ENCODE data around the gene NFILZ.

DNA sequence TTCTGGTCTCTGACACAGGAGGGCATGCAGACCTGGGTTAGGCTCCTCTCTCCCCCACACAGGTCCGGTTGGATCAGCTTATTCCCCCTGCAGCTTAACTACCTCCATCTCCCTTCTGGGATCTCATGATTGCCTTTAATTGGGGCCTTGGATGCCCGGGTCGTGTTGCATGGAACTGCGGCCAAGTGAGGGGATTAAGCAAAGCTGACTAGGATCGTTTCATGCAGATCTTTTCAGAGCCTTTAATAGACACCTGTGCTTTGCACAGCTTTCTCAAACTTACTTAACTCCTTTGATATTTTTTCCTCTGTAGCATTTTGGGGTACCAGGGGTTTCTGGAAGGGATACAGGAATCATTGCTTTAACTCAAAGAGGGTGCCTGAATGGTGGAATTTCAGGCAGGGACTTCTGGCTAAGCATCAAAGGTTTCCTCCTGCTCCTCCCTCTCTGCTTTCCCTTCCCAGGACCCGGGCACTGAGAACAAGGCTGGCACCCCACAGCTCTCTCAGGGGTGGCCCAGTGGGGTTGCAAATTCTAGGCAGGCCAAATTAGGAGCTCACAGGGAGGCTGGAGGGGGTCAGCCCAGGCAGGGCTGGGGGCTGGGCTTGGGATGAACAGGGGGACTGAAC, 477 bp downstream of the NFILZ start:
- TF ChIP-seq YY1 (IDR thresholded peaks at IDR 0.05; ENCODE audit: insufficient read depth, insufficient read length): no peak
- no peak for TF ChIP-seq SUZ12 (IDR thresholded peaks at IDR 0.05; ENCODE audit: extremely low read depth, insufficient read depth, insufficient read length)
- no peak for TF ChIP-seq ZNF274 (IDR thresholded peaks at IDR 0.05; ENCODE audit: low read depth, low read length)

Data from NT2/D1 (cell line).